Activated CD8-positive, alpha-beta T cell treated with anti-CD3 and anti-CD28 coated beads, Interleukin-2, amount 10 ng/mL, durations not matched to agents 7 days and 5 days (primary cell): Measurements from ENCODE around the gene PRDM15. TPM values are rescaled to one million over a fixed set of nuclear protein-coding genes. Genes with fewer than 3 reads are reported as not detected.

ENCODE experiments used
- ATAC-seq: fragments of 150-1000 bp; cut with Tn5 transposase; one replicate; pipeline ENCODE4 v1.10.0; 2021; ENCODE audit warnings: moderate library complexity
- CTCF ChIA-PET: fragments of 350-600 bp; sonication (Branson Sonifier 250); formaldehyde crosslinking; loops from one replicate; lab custom pipeline; 2021; ENCODE audit warnings: antibody characterized with exemption; lab: Charles Lee
- POLR2A ChIA-PET: fragments of 350-600 bp; sonication (Branson Sonifier 250); formaldehyde crosslinking; loops from one replicate; lab custom pipeline; 2021; ENCODE audit warnings: antibody characterized with exemption; lab: Charles Lee
- DNase-seq: peaks from one replicate; pipeline ENCODE4 v3.0.0-alpha.2; 2020
- H3K27ac Mint-ChIP-seq: one replicate; pipeline ENCODE4 v1.8.0; 2021; ENCODE audit warnings: mild to moderate bottlenecking, mixed read lengths
- H3K27me3 Mint-ChIP-seq: one replicate; pipeline ENCODE4 v1.8.0; 2021; ENCODE audit warnings: low read depth, mixed read lengths
- H3K36me3 Mint-ChIP-seq: one replicate; pipeline ENCODE4 v1.8.0; 2021; ENCODE audit warnings: low read depth, mixed read lengths
- H3K4me1 Mint-ChIP-seq: one replicate; pipeline ENCODE4 v1.8.0; 2021; ENCODE audit warnings: low read depth, mixed read lengths
- H3K4me3 Mint-ChIP-seq: one replicate; pipeline ENCODE4 v1.8.0; 2021; ENCODE audit warnings: mild to moderate bottlenecking, mixed read lengths
- H3K9me3 Mint-ChIP-seq: one replicate; pipeline ENCODE4 v1.8.0; 2022; ENCODE audit warnings: mixed read lengths; ENCODE audit not compliant: insufficient read depth
- total RNA-seq, 2 experiments: library from RNA; stranded (reverse); gene quantifications; one replicate each; pipeline ENCODE4 v1.2.3, GENCODE V29; 2021

PRDM15 gene
- total RNA-seq, 2 experiments from 2014 or later, result 8.5 to 9.6 TPM

GRCh38 chr21:41859297-41859980 is 19.7 kb downstream of the PRDM15 start:
- no peak for ATAC-seq
- CTCF ChIA-PET, result interaction anchor here (1.2 to 1.3 kb wide), 2 partner anchors 248 to 258 kb away, joined by 3 to 4 read pairs; no protein-coding TSS in a partner anchor
- H3K27ac Mint-ChIP-seq, result no peak overlapping the region

GRCh38 chr21:41858466-41859296 is 20.5 kb downstream of the PRDM15 start:
- Mint-ChIP-seq H3K4me1 (peaks cover 7% of the 10 kb centered on the region), H3K4me3 (no peak overlapping the region), H3K9me3 (no peaks in the 10 kb centered on the region), H3K27me3 (no peaks in the 10 kb centered on the region), H3K27ac (no peak overlapping the region), H3K36me3 (peaks cover 18% of the 10 kb centered on the region)
- CTCF ChIA-PET, result interaction anchor here (1.2 to 1.3 kb wide), 2 partner anchors 249 to 259 kb away, joined by 3 to 4 read pairs; no protein-coding TSS in a partner anchor
- POLR2A ChIA-PET, result interaction anchor here (0.5 kb wide), 1 partner anchor 19 kb away, joined by 3 read pairs; no protein-coding TSS in a partner anchor
- ATAC-seq (no peak), DNase-seq (no peak)

More at GRCh38 chr21:41859297-41859980, 19.7 kb downstream of the PRDM15 start:
- Mint-ChIP-seq H3K36me3 (peaks cover 12% of the 10 kb centered on the region), H3K4me1 (peaks cover 9% of the 10 kb centered on the region), H3K9me3 (no peaks in the 10 kb centered on the region), H3K4me3 (no peak overlapping the region), H3K27me3 (no peaks in the 10 kb centered on the region)
- POLR2A ChIA-PET, result interaction anchor here (0.5 kb wide), 1 partner anchor 18 kb away, joined by 3 read pairs; no protein-coding TSS in a partner anchor
- no peak for DNase-seq

GRCh38 chr21:41857771-41858300 is 21.3 kb downstream of the PRDM15 start:
- H3K36me3 Mint-ChIP-seq, result peaks cover 21% of the 10 kb centered on the region
- peaks cover 3% of the 10 kb centered on the region for H3K4me1 Mint-ChIP-seq
- no peaks in the 10 kb centered on the region for H3K27me3 Mint-ChIP-seq
- H3K9me3 Mint-ChIP-seq, result no peaks in the 10 kb centered on the region
- no peak for ATAC-seq
- H3K27ac Mint-ChIP-seq, result peak overlapping the region; percentile 14
- no peak overlapping the region for H3K4me3 Mint-ChIP-seq
- no peak for DNase-seq
- ChIA-PET CTCF (no interaction called here), POLR2A (no interaction called here)

- H3K27ac Mint-ChIP-seq, result no peak overlapping the region
- ChIA-PET CTCF (interaction anchor here (1.0 kb wide), 1 partner anchor 9 kb away, joined by 3 read pairs; no protein-coding TSS in a partner anchor), POLR2A (no interaction called here)
- no peaks in the 10 kb centered on the region for H3K4me1 Mint-ChIP-seq
- no peak for DNase-seq
- no peak for ATAC-seq
- no peak overlapping the region for H3K4me3 Mint-ChIP-seq
- H3K27me3 Mint-ChIP-seq, result no peaks in the 10 kb centered on the region
- H3K36me3 Mint-ChIP-seq, result peaks cover 23% of the 10 kb centered on the region
- no peaks in the 10 kb centered on the region for H3K9me3 Mint-ChIP-seq
Measured at GRCh38 chr21:41856572-41856971, 22.6 kb downstream of the PRDM15 start.

- H3K27ac Mint-ChIP-seq, result no peak overlapping the region
- POLR2A ChIA-PET, result no interaction called here
- H3K9me3 Mint-ChIP-seq, result no peaks in the 10 kb centered on the region
- CTCF ChIA-PET, result no interaction called here
- no peaks in the 10 kb centered on the region for H3K27me3 Mint-ChIP-seq
- H3K4me1 Mint-ChIP-seq, result no peaks in the 10 kb centered on the region
- peaks cover 23% of the 10 kb centered on the region for H3K36me3 Mint-ChIP-seq
- no peak overlapping the region for H3K4me3 Mint-ChIP-seq
- DNase-seq (no peak), ATAC-seq (no peak)
Measured at GRCh38 chr21:41854426-41854995, 24.6 kb downstream of the PRDM15 start.

GRCh38 chr21:41852929-41853320 is 26.2 kb downstream of the PRDM15 start:
- ChIA-PET POLR2A (no interaction called here), CTCF (no interaction called here)
- DNase-seq (no peak), ATAC-seq (no peak)
- Mint-ChIP-seq H3K27ac (no peak overlapping the region), H3K9me3 (no peaks in the 10 kb centered on the region), H3K36me3 (peaks cover 22% of the 10 kb centered on the region), H3K27me3 (no peaks in the 10 kb centered on the region), H3K4me3 (no peak overlapping the region), H3K4me1 (no peaks in the 10 kb centered on the region)

GRCh38 chr21:41852151-41852928 is 26.8 kb downstream of the PRDM15 start:
- peaks cover 19% of the 10 kb centered on the region for H3K36me3 Mint-ChIP-seq
- DNase-seq (no peak), ATAC-seq (no peak)
- no peak overlapping the region for H3K27ac Mint-ChIP-seq
- H3K9me3 Mint-ChIP-seq, result no peaks in the 10 kb centered on the region
- H3K4me1 Mint-ChIP-seq, result no peaks in the 10 kb centered on the region
- no peaks in the 10 kb centered on the region for H3K27me3 Mint-ChIP-seq
- ChIA-PET CTCF (no interaction called here), POLR2A (no interaction called here)
- no peak overlapping the region for H3K4me3 Mint-ChIP-seq

GRCh38 chr21:41851090-41851790 is 27.9 kb downstream of the PRDM15 start:
- Mint-ChIP-seq H3K27me3 (no peaks in the 10 kb centered on the region), H3K4me1 (no peaks in the 10 kb centered on the region), H3K4me3 (no peak overlapping the region), H3K9me3 (no peaks in the 10 kb centered on the region), H3K36me3 (peaks cover 17% of the 10 kb centered on the region), H3K27ac (no peak overlapping the region)
- ATAC-seq (no peak), DNase-seq (no peak)
- CTCF ChIA-PET, result no interaction called here
- POLR2A ChIA-PET, result no interaction called here

GRCh38 chr21:41850085-41850484 is 29.1 kb downstream of the PRDM15 start:
- ATAC-seq, result no peak
- ChIA-PET CTCF (interaction anchor here (1.8 kb wide), 1 partner anchor 267 kb away, joined by 4 read pairs; no protein-coding TSS in a partner anchor), POLR2A (interaction anchor here (0.7 kb wide), 1 partner anchor 237 kb away, joined by 3 read pairs; no protein-coding TSS in a partner anchor)
- Mint-ChIP-seq H3K4me3 (no peak overlapping the region), H3K9me3 (no peaks in the 10 kb centered on the region), H3K27me3 (no peaks in the 10 kb centered on the region), H3K27ac (no peak overlapping the region), H3K36me3 (peaks cover 17% of the 10 kb centered on the region), H3K4me1 (no peaks in the 10 kb centered on the region)
- no peak for DNase-seq

GRCh38 chr21:41848958-41849580 is 30.1 kb downstream of the PRDM15 start:
- H3K27me3 Mint-ChIP-seq, result no peaks in the 10 kb centered on the region
- DNase-seq, result no peak
- CTCF ChIA-PET, result interaction anchor here (1.2 to 1.8 kb wide), 2 partner anchors 32 to 268 kb away, joined by 4 read pairs; no protein-coding TSS in a partner anchor
- POLR2A ChIA-PET, result no interaction called here
- H3K27ac Mint-ChIP-seq, result no peak overlapping the region
- no peaks in the 10 kb centered on the region for H3K9me3 Mint-ChIP-seq
- no peak overlapping the region for H3K4me3 Mint-ChIP-seq
- no peaks in the 10 kb centered on the region for H3K4me1 Mint-ChIP-seq
- H3K36me3 Mint-ChIP-seq, result peaks cover 9% of the 10 kb centered on the region
- no peak for ATAC-seq
